Natural killer cell (primary cell): ENCODE data around the gene GOLGA1. TPM values are rescaled to one million over a fixed set of nuclear protein-coding genes. Genes with fewer than 3 reads are reported as not detected.

ENCODE experiments used
- ATAC-seq, 3 donors: fragments of 150-1000 bp in 2 of 3; fragments of 200-7000 bp in 1 of 3; cut with Tn5 transposase; 1 replicate in 1 of 3; 2 replicates in 2 of 3; pipeline ENCODE4 v1.10.0; 2021; ENCODE audit warnings: mild to moderate bottlenecking in 2 of 3, moderate library complexity in 2 of 3
- DNase-seq, 2 donors: peaks; one replicate each; pipeline versions ENCODE4 v3.0.0 to v3.0.0-alpha.2; 2013 to 2021; ENCODE audit warnings: mixed read lengths in 1 of 2
- H3K27ac ChIP-seq: one replicate; pipeline ENCODE4 v1.5.1; 2013; ENCODE audit warnings: mild to moderate bottlenecking, low read length
- H3K27me3 ChIP-seq: one replicate; pipeline ENCODE4 v1.6.1; 2013; ENCODE audit warnings: low read length; ENCODE audit not compliant: control insufficient read depth, insufficient read depth
- H3K36me3 ChIP-seq: one replicate; pipeline ENCODE4 v1.6.1; 2013; ENCODE audit warnings: low read length; ENCODE audit not compliant: control insufficient read depth, insufficient read depth
- H3K4me1 ChIP-seq: one replicate; pipeline ENCODE4 v1.6.1; 2013; ENCODE audit warnings: low read length; ENCODE audit not compliant: control insufficient read depth, insufficient read depth
- H3K4me3 ChIP-seq: one replicate; pipeline ENCODE4 v1.5.1; 2013; ENCODE audit warnings: low read length
- H3K9me3 ChIP-seq: one replicate; pipeline ENCODE4 v1.6.1; 2013; ENCODE audit warnings: low read length; ENCODE audit not compliant: control insufficient read depth, insufficient read depth
- H3K27ac Mint-ChIP-seq, 2 donors: one replicate each; pipeline ENCODE4 v1.8.0; 2022; ENCODE audit warnings: mild to moderate bottlenecking in 2 of 2, mixed read lengths in 2 of 2, moderate library complexity in 1 of 2
- H3K27me3 Mint-ChIP-seq, 2 donors: one replicate each; pipeline ENCODE4 v1.8.0; 2022; ENCODE audit warnings: low read depth in 2 of 2, mixed read lengths in 2 of 2
- H3K36me3 Mint-ChIP-seq: one replicate; pipeline ENCODE4 v1.8.0; 2022; ENCODE audit warnings: mixed read lengths
- H3K4me1 Mint-ChIP-seq, 2 donors: one replicate each; pipeline ENCODE4 v1.8.0; 2022; ENCODE audit warnings: mixed read lengths in 2 of 2
- H3K4me3 Mint-ChIP-seq: one replicate; pipeline ENCODE4 v1.8.0; 2022; ENCODE audit warnings: mild to moderate bottlenecking, moderate library complexity, mixed read lengths
- H3K9me3 Mint-ChIP-seq, 2 donors: one replicate each; pipeline ENCODE4 v1.8.0; 2022; ENCODE audit warnings: mixed read lengths in 2 of 2
- WGBS: methylation state at CpG from one replicate; pipeline ENCODE4 v1.1.7; 2013; ENCODE audit warnings: missing lambda C conversion rate; ENCODE audit not compliant: insufficient coverage; 5-methylcytosine and 5-hydroxymethylcytosine counted together
- intact Hi-C: fragments of 100-400 bp; cut with micrococcal nuclease; formaldehyde crosslinking; loops from one replicate; pipeline ENCODE4 v1.14.2; 2022
- total RNA-seq, 4 donors: library from RNA; stranded (reverse); fragments of 120-200 nt in 1 of 4; gene quantifications; one replicate each; pipeline versions ENCODE4 v1.2.3 to v1.2.4, GENCODE V29; 2013 to 2022
- TF ChIP-seq, protein P1 (sequence below): fragments of 200-600 bp; IDR thresholded peaks from one replicate; pipeline ENCODE4 v1.8.0; 2022; ENCODE audit warnings: antibody characterized with exemption

The GOLGA1 gene
- total RNA-seq, 3 donors from 2014 or later (not counting 1 experiment from before 2014, with no cell fraction given), result 21.5 to 32.4 (median 27.0) TPM

DNA sequence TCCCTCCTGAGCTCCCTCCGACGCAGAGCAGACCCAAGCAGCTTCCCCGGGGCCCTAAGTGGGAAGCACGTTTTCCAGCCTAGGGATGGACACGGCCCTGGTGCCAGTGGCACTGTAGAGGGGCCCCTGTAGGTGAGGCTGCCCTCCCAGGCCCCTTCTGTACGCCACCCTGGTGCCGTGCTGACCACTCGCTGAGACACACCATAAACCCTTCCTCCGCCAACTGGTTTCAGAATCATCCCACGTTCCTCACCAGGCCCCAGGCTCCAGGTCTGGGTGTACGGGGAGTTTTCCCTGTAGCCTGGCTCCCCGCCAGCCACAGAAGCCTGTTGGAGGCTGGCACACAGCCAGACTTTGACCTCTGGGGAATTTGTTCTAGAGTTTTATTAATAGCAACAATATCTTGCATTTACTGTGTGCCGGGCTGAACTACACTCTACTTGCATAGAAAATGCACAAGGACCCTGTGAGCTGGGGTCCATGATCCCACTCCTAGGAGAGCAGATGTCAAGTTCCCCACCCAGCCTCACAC is 105.8 kb downstream of the GOLGA1 start:
- 77% methylated on average over 13 of the region's 13 CpGs for WGBS
- peaks cover 2% of the 10 kb centered on the region for H3K27me3 ChIP-seq
- no peak overlapping the region for H3K4me3 Mint-ChIP-seq
- H3K36me3 ChIP-seq, result no peaks in the 10 kb centered on the region
- H3K9me3 ChIP-seq, result no peaks in the 10 kb centered on the region
- no peaks in the 10 kb centered on the region for H3K4me1 ChIP-seq
- peaks cover 8 to 12% of the 10 kb centered on the region in 2 donors for H3K27me3 Mint-ChIP-seq
- no peak overlapping the region for H3K27ac ChIP-seq
- TF ChIP-seq, protein P1, sequence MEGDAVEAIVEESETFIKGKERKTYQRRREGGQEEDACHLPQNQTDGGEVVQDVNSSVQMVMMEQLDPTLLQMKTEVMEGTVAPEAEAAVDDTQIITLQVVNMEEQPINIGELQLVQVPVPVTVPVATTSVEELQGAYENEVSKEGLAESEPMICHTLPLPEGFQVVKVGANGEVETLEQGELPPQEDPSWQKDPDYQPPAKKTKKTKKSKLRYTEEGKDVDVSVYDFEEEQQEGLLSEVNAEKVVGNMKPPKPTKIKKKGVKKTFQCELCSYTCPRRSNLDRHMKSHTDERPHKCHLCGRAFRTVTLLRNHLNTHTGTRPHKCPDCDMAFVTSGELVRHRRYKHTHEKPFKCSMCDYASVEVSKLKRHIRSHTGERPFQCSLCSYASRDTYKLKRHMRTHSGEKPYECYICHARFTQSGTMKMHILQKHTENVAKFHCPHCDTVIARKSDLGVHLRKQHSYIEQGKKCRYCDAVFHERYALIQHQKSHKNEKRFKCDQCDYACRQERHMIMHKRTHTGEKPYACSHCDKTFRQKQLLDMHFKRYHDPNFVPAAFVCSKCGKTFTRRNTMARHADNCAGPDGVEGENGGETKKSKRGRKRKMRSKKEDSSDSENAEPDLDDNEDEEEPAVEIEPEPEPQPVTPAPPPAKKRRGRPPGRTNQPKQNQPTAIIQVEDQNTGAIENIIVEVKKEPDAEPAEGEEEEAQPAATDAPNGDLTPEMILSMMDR, result no peak
- H3K27ac Mint-ChIP-seq, result no peak overlapping the region
- DNase-seq, result no peak
- no peaks in the 10 kb centered on the region for H3K4me1 Mint-ChIP-seq
- ATAC-seq, result no peak
- intact Hi-C loops, result loop anchor here (10.0 kb wide), 1 partner anchor 60 kb away; no protein-coding TSS in a partner anchor
- no peaks in the 10 kb centered on the region for H3K9me3 Mint-ChIP-seq
- no peaks in the 10 kb centered on the region for H3K36me3 Mint-ChIP-seq
- no peak overlapping the region for H3K4me3 ChIP-seq

DNA sequence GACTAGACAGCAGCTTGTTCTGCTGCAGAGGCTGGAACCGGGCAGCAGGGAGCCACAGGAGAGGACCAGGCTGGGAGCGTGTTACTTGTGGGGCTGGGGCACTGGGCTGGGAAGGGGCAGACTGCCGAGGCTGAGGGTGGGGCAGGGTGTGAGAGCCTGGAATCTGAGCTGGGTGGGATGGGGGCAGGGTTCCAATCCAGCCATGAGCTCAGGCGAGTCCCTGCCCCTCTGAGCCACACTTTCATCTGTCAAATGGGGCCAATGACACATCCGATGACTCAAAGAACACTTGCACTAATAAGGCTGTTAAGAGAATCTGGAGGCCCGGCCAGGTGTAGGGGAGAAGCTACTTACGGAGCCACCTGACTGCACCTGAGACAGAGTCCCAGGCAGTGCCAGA is 106.3 kb downstream of the GOLGA1 start:
- WGBS, result 83% methylated on average over 7 of the region's 7 CpGs
- TF ChIP-seq, protein P1, result no peak

DNA sequence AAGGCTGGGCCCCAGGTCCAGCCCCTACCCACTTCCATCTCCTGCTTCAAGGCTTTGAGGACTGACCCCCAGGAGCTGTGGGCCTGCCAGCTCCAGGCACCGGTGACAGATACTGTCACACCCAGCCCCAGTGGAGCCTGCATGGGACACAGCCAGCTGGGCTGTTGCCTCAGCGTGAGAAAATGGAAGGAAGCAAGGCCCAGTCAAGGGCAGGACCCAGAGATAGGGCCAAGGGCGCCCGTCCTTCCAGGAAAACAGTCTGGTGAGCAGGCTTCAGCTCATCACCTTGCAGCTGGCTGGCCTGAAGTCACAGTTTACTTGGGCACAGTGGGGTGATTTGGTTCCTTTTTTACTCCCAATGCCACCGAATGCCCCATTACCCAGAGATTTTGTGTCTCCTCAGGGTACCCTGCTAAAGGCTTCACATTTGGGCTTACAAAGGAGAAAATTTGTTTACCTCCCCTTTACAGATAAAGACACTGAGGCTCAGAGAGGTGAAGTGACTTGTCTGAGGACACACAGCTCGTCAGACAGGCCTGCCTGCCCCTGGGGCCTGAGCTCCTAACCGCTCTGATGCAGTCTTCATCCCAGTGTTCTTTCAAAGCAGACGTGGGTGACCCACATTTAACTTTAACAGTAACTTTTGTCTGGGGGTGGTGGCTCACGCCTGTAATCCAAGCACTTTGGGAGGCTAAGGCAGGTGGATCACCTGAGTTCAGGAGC is 109.1 kb downstream of the GOLGA1 start:
- TF ChIP-seq, protein P1, result no peak
- Mint-ChIP-seq H3K4me3 (no peak overlapping the region), H3K36me3 (no peaks in the 10 kb centered on the region), H3K27me3 (peaks cover 0 to 3% of the 10 kb centered on the region in 2 donors), H3K9me3 (no peaks in the 10 kb centered on the region), H3K4me1 (no peaks in the 10 kb centered on the region), H3K27ac (no peak overlapping the region)
- Histone ChIP-seq H3K9me3 (no peaks in the 10 kb centered on the region), H3K27ac (no peak overlapping the region), H3K4me3 (no peak overlapping the region), H3K36me3 (no peaks in the 10 kb centered on the region), H3K4me1 (no peaks in the 10 kb centered on the region), H3K27me3 (peaks cover 2% of the 10 kb centered on the region)
- DNase-seq, result no peak
- intact Hi-C loops, result loop anchor here (10.0 kb wide), 1 partner anchor 63 kb away; no protein-coding TSS in a partner anchor
- 71% methylated on average over 9 of the region's 9 CpGs for WGBS
- no peak for ATAC-seq

More for the DNA sequence above, 106.3 kb downstream of the GOLGA1 start:
- H3K36me3 ChIP-seq, result no peaks in the 10 kb centered on the region
- H3K36me3 Mint-ChIP-seq, result no peaks in the 10 kb centered on the region
- DNase-seq (no peak), ATAC-seq (no peak)
- H3K27ac Mint-ChIP-seq, result no peak overlapping the region
- no peaks in the 10 kb centered on the region for H3K4me1 ChIP-seq
- no peaks in the 10 kb centered on the region for H3K9me3 Mint-ChIP-seq
- peaks cover 2% of the 10 kb centered on the region for H3K27me3 ChIP-seq
- H3K4me3 Mint-ChIP-seq, result no peak overlapping the region
- H3K27ac ChIP-seq, result no peak overlapping the region
- H3K27me3 Mint-ChIP-seq, result peaks cover 8 to 12% of the 10 kb centered on the region in 2 donors
- no peaks in the 10 kb centered on the region for H3K4me1 Mint-ChIP-seq
- H3K4me3 ChIP-seq, result no peak overlapping the region
- H3K9me3 ChIP-seq, result no peaks in the 10 kb centered on the region
- intact Hi-C loops, result loop anchor here (10.0 kb wide), 1 partner anchor 60 kb away; no protein-coding TSS in a partner anchor
